WTC11 (cell line): ENCODE results near the gene WFDC6. TPM values are rescaled to one million over a fixed set of nuclear protein-coding genes. Genes with fewer than 3 reads are reported as not detected.

Source experiments
- ATAC-seq: fragments of 200-7000 bp; cut with Tn5 transposase; 2 replicates; pipeline ENCODE4 v1.10.0; 2021; ENCODE audit warnings: mild to moderate bottlenecking, moderate library complexity
- CTCF ChIA-PET: fragments of 300-600 bp; sonication (Branson Sonifier 250); formaldehyde crosslinking; loops from one replicate; lab custom pipeline; 2021; ENCODE audit warnings: antibody characterized with exemption; lab: Charles Lee
- POLR2A ChIA-PET: fragments of 350-600 bp; sonication (Branson Sonifier 250); formaldehyde crosslinking; loops from one replicate; lab custom pipeline; 2021; ENCODE audit warnings: antibody characterized with exemption; lab: Charles Lee
- DNase-seq: peaks from one replicate; pipeline ENCODE4 v3.0.0; 2021; ENCODE audit warnings: low spot score
- H3K27ac Mint-ChIP-seq: 2 replicates; pipeline ENCODE4 v1.8.0; 2021; ENCODE audit warnings: mixed read lengths
- H3K27me3 Mint-ChIP-seq: 2 replicates; pipeline ENCODE4 v1.8.0; 2021; ENCODE audit warnings: low read depth, mild to moderate bottlenecking, moderate library complexity, mixed read lengths
- H3K36me3 Mint-ChIP-seq: 2 replicates; pipeline ENCODE4 v1.8.0; 2021; ENCODE audit warnings: mixed read lengths
- H3K4me1 Mint-ChIP-seq: 2 replicates; pipeline ENCODE4 v1.8.0; 2022; ENCODE audit warnings: mixed read lengths
- H3K4me3 Mint-ChIP-seq: 2 replicates; pipeline ENCODE4 v1.8.0; 2021; ENCODE audit warnings: mild to moderate bottlenecking, moderate library complexity, mixed read lengths
- H3K9me3 Mint-ChIP-seq: 2 replicates; pipeline ENCODE4 v1.8.0; 2021; ENCODE audit warnings: mixed read lengths
- ARID4B ChIP-seq: sonication (generic); formaldehyde crosslinking; IDR thresholded peaks from 2 replicates; pipeline ENCODE4 v1.8.0; 2023; ENCODE audit warnings: missing genetic modification reagents, mild to moderate bottlenecking, borderline replicate concordance
- ATF1 ChIP-seq: sonication (generic); formaldehyde crosslinking; IDR thresholded peaks from 2 replicates; pipeline ENCODE4 v1.8.1; 2023; ENCODE audit warnings: mild to moderate bottlenecking, moderate library complexity, missing genetic modification reagents
- ERG ChIP-seq: fragments of 250-450 bp; sonication (Bioruptor Pico); IDR thresholded peaks from 2 replicates; pipeline ENCODE4 v1.8.0; 2021; ENCODE audit warnings: mild to moderate bottlenecking
- ESRRA ChIP-seq: sonication (generic); formaldehyde crosslinking; IDR thresholded peaks from 2 replicates; pipeline ENCODE4 v1.8.1; 2022; ENCODE audit warnings: mild to moderate bottlenecking, missing genetic modification reagents, borderline replicate concordance
- FOXJ3 ChIP-seq: sonication (generic); formaldehyde crosslinking; IDR thresholded peaks from 2 replicates; pipeline ENCODE4 v1.9.0; 2021; ENCODE audit warnings: missing genetic modification reagents, mild to moderate bottlenecking, borderline replicate concordance
- FOXP4 ChIP-seq: sonication (generic); formaldehyde crosslinking; IDR thresholded peaks from 2 replicates; pipeline ENCODE4 v1.8.0; 2022; ENCODE audit warnings: mild to moderate bottlenecking, missing genetic modification reagents
- MAX ChIP-seq: sonication (generic); formaldehyde crosslinking; IDR thresholded peaks from 2 replicates; pipeline ENCODE4 v1.8.0; 2022; ENCODE audit warnings: mild to moderate bottlenecking, missing genetic modification reagents
- NFE2L1 ChIP-seq: sonication (generic); formaldehyde crosslinking; IDR thresholded peaks from 2 replicates; pipeline ENCODE4 v1.8.1; 2023; ENCODE audit warnings: missing genetic modification reagents
- RORB ChIP-seq: fragments of 250-450 bp; sonication (Bioruptor Pico); IDR thresholded peaks from 2 replicates; pipeline ENCODE4 v1.9.0; 2021; ENCODE audit warnings: mild to moderate bottlenecking
- SMAD3 ChIP-seq: sonication (generic); formaldehyde crosslinking; IDR thresholded peaks from 2 replicates; pipeline ENCODE4 v1.8.0; 2022; ENCODE audit warnings: missing genetic modification reagents, mild to moderate bottlenecking, borderline replicate concordance
- STAT6 ChIP-seq: sonication (generic); formaldehyde crosslinking; conservative IDR thresholded peaks from 2 replicates; pipeline ENCODE4 v1.8.1; 2023; ENCODE audit warnings: mild to moderate bottlenecking, low read depth, missing genetic modification reagents, moderate library complexity
- TCF7 ChIP-seq: sonication (generic); formaldehyde crosslinking; IDR thresholded peaks from 2 replicates; pipeline ENCODE4 v1.8.0; 2022; ENCODE audit warnings: mild to moderate bottlenecking, low read depth, missing genetic modification reagents, moderate library complexity
- USF2 ChIP-seq: sonication (generic); formaldehyde crosslinking; IDR thresholded peaks from 2 replicates; pipeline ENCODE4 v1.8.1; 2023; ENCODE audit warnings: mild to moderate bottlenecking, missing genetic modification reagents, moderate library complexity
- ZNF281 ChIP-seq: sonication (generic); formaldehyde crosslinking; IDR thresholded peaks from 2 replicates; pipeline ENCODE4 v1.8.0; 2023; ENCODE audit warnings: mild to moderate bottlenecking, missing genetic modification reagents
- ZNF512 ChIP-seq: sonication (generic); formaldehyde crosslinking; IDR thresholded peaks from 2 replicates; pipeline ENCODE4 v1.8.1; 2022; ENCODE audit warnings: missing genetic modification reagents, borderline replicate concordance
- ZNF671 ChIP-seq: fragments of 250-450 bp; sonication (Bioruptor Pico); IDR thresholded peaks from 2 replicates; pipeline ENCODE4 v1.8.0; 2021; ENCODE audit warnings: mild to moderate bottlenecking
- total RNA-seq: library from RNA; stranded (reverse); gene quantifications from 3 replicates; pipeline ENCODE4 v1.2.3, GENCODE V29; 2021

Gene WFDC6
- total RNA-seq, 1 experiment from 2014 or later, result not detected

GRCh38 chr20:45545351-45545750 is 6.1 kb upstream of the WFDC6 start:
- Mint-ChIP-seq H3K9me3 (peaks cover 9% of the 10 kb centered on the region), H3K27me3 (no peaks in the 10 kb centered on the region), H3K4me3 (no peak overlapping the region), H3K4me1 (peaks cover 12% of the 10 kb centered on the region), H3K27ac (no peak overlapping the region), H3K36me3 (0 out of 2 replicates have a peak, but pooled peaks cover 2% of the 10 kb centered on the region)
- POLR2A ChIA-PET, result interaction anchor here (0.6 kb wide), 1 partner anchor 226 kb away, joined by 3 read pairs; no protein-coding TSS in a partner anchor
- CTCF ChIA-PET, result interaction anchor here (0.8 to 1.9 kb wide), 5 partner anchors 10 to 226 kb away, joined by 3 to 79 read pairs (median 5); partner anchors contain the start of gene WFDC10A
- DNase-seq (no peak), ATAC-seq (no peak)
- TF ChIP-seq MAX (CRISPR knock-in tag), result no peak
- TF ChIP-seq ERG, result no peak
- TF ChIP-seq ZNF671 (CRISPR knock-in tag), result no peak
- TF ChIP-seq TCF7 (CRISPR knock-in tag), result no peak
- TF ChIP-seq USF2 (CRISPR knock-in tag), result no peak
- TF ChIP-seq NFE2L1, result no peak
- TF ChIP-seq ARID4B (CRISPR knock-in tag), result no peak
- TF ChIP-seq ATF1 (CRISPR knock-in tag), result no peak
- no peak for TF ChIP-seq FOXJ3 (CRISPR knock-in tag)
- TF ChIP-seq FOXP4 (CRISPR knock-in tag), result no peak
- no peak for TF ChIP-seq ZNF281 (CRISPR knock-in tag)
- TF ChIP-seq ZNF512 (CRISPR knock-in tag), result no peak
- no peak for TF ChIP-seq SMAD3 (CRISPR knock-in tag)
- TF ChIP-seq ESRRA, result no peak
- no peak for TF ChIP-seq RORB (CRISPR knock-in tag)
- no peak for TF ChIP-seq STAT6 (CRISPR knock-in tag)
